Activated CD4-positive, alpha-beta T cell treated with anti-CD3 and anti-CD28 coated beads for 36 hours (primary cell): Measurements from ENCODE around the gene ENPP5. TPM values are rescaled to one million over a fixed set of nuclear protein-coding genes. Genes with fewer than 3 reads are reported as not detected.
A peak's percentile ranks its signal among the peaks of the same experiment; 100 is the strongest.

Experiments
- ATAC-seq: fragments of 200-7000 bp; cut with Tn5 transposase; one replicate; pipeline ENCODE4 v1.10.0; 2021; ENCODE audit warnings: mild to moderate bottlenecking, moderate library complexity
- CTCF ChIA-PET: fragments of 350-600 bp; sonication (Branson Sonifier 250); formaldehyde crosslinking; loops from one replicate; lab custom pipeline; 2021; ENCODE audit warnings: antibody characterized with exemption; lab: Charles Lee
- POLR2A ChIA-PET: fragments of 350-600 bp; sonication (Branson Sonifier 250); formaldehyde crosslinking; loops from one replicate; lab custom pipeline; 2021; ENCODE audit warnings: antibody characterized with exemption, inconsistent platforms; lab: Charles Lee
- DNase-seq: peaks from one replicate; pipeline ENCODE4 v3.0.0-alpha.2; 2020
- H3K27ac Mint-ChIP-seq: one replicate; pipeline ENCODE4 v1.8.0; 2021; ENCODE audit warnings: mixed read lengths
- H3K27me3 Mint-ChIP-seq: one replicate; pipeline ENCODE4 v1.8.0; 2021; ENCODE audit warnings: mixed read lengths
- H3K36me3 Mint-ChIP-seq: one replicate; pipeline ENCODE4 v1.8.0; 2021; ENCODE audit warnings: low read depth, mixed read lengths
- H3K4me1 Mint-ChIP-seq: one replicate; pipeline ENCODE4 v1.8.0; 2021; ENCODE audit warnings: mixed read lengths
- H3K4me3 Mint-ChIP-seq: one replicate; pipeline ENCODE4 v1.8.0; 2021; ENCODE audit warnings: mild to moderate bottlenecking, moderate library complexity, mixed read lengths
- H3K9me3 Mint-ChIP-seq: one replicate; pipeline ENCODE4 v1.8.0; 2021; ENCODE audit warnings: low read depth, mixed read lengths
- intact Hi-C, 2 experiments: fragments of 100-400 bp; cut with DNase I in 1 of 2; cut with micrococcal nuclease in 1 of 2; formaldehyde crosslinking; loops; one replicate each; pipeline versions ENCODE4 v1.14.2 to v1.15.1; 2022 to 2024; cut with DNase I, micrococcal nuclease
- total RNA-seq, 2 experiments: library from RNA; stranded (reverse); gene quantifications; one replicate each; pipeline ENCODE4 v1.2.3, GENCODE V29; 2021

The ENPP5 gene
- total RNA-seq, 2 experiments from 2014 or later = 0.16 to 0.23 TPM

GRCh38 chr6:46204880-46205650 lies 34.3 kb upstream of the ENPP5 start:
- ChIA-PET POLR2A (interaction anchor here (0.5 to 0.6 kb wide), 3 partner anchors 11 to 377 kb away, joined by 3 to 8 read pairs (median 3); partner anchors contain the start of gene ENPP5), CTCF (no interaction called here)
- peaks cover 2% of the 10 kb centered on the region for H3K27me3 Mint-ChIP-seq
- intact Hi-C loops = no loop called here
- H3K36me3 Mint-ChIP-seq = no peaks in the 10 kb centered on the region
- H3K9me3 Mint-ChIP-seq = no peaks in the 10 kb centered on the region
- H3K4me3 Mint-ChIP-seq = no peak overlapping the region
- H3K4me1 Mint-ChIP-seq = no peaks in the 10 kb centered on the region
- ATAC-seq (no peak), DNase-seq (no peak)
- H3K27ac Mint-ChIP-seq = no peak overlapping the region

- CTCF ChIA-PET = interaction anchor here (1.1 kb wide), 1 partner anchor 16 kb away, joined by 4 read pairs; no protein-coding TSS in a partner anchor
- H3K36me3 Mint-ChIP-seq = no peaks in the 10 kb centered on the region
- no peaks in the 10 kb centered on the region for H3K9me3 Mint-ChIP-seq
- H3K27ac Mint-ChIP-seq = no peak overlapping the region
- ATAC-seq (no peak), DNase-seq (no peak)
- no peak overlapping the region for H3K4me3 Mint-ChIP-seq
- H3K4me1 Mint-ChIP-seq = no peaks in the 10 kb centered on the region
- POLR2A ChIA-PET = no interaction called here
- H3K27me3 Mint-ChIP-seq = peaks cover 6% of the 10 kb centered on the region
- intact Hi-C loops = no loop called here
Observed at GRCh38 chr6:46203391-46204177, 32.8 kb upstream of the ENPP5 start.

- ATAC-seq = no peak
- CTCF ChIA-PET = interaction anchor here (0.5 to 1.2 kb wide), 2 partner anchors 19 to 571 kb away, joined by 3 to 4 read pairs; no protein-coding TSS in a partner anchor
Observed at GRCh38 chr6:46201702-46202101, 30.9 kb upstream of the ENPP5 start.

DNA sequence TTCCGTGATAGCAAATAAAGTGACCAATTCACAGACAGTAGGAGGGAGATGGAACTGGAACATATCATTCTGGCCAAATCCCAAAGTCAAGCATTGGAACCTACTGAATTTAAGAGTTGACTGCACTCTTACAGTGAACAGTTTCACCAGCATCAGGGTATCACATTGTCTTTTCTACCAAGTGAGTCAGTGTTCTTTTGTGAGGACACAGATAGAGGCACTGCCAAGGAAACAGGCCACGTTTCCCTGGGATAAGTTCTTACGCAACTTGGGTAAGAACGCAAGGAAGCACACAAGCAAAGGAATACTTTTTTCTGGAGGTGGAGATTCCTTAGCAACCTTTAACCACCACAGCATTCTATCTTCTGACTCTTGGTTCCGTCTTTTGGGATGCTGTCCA lies 28.6 kb upstream of the ENPP5 start:
- DNase-seq = no peak
- POLR2A ChIA-PET = no interaction called here
- ATAC-seq = no peak
- H3K27ac Mint-ChIP-seq = no peak overlapping the region
- intact Hi-C loops = no loop called here
- no peaks in the 10 kb centered on the region for H3K36me3 Mint-ChIP-seq
- H3K27me3 Mint-ChIP-seq = peaks cover 6% of the 10 kb centered on the region
- no peaks in the 10 kb centered on the region for H3K9me3 Mint-ChIP-seq
- H3K4me1 Mint-ChIP-seq = no peaks in the 10 kb centered on the region
- no peak overlapping the region for H3K4me3 Mint-ChIP-seq
- CTCF ChIA-PET = no interaction called here

More at GRCh38 chr6:46201702-46202101, 30.9 kb upstream of the ENPP5 start:
- intact Hi-C loops = no loop called here
- no peaks in the 10 kb centered on the region for H3K4me1 Mint-ChIP-seq
- no peak overlapping the region for H3K27ac Mint-ChIP-seq
- H3K27me3 Mint-ChIP-seq = peaks cover 6% of the 10 kb centered on the region
- no peak overlapping the region for H3K4me3 Mint-ChIP-seq
- no peak for DNase-seq
- H3K36me3 Mint-ChIP-seq = no peaks in the 10 kb centered on the region
- POLR2A ChIA-PET = no interaction called here
- H3K9me3 Mint-ChIP-seq = no peaks in the 10 kb centered on the region

DNA sequence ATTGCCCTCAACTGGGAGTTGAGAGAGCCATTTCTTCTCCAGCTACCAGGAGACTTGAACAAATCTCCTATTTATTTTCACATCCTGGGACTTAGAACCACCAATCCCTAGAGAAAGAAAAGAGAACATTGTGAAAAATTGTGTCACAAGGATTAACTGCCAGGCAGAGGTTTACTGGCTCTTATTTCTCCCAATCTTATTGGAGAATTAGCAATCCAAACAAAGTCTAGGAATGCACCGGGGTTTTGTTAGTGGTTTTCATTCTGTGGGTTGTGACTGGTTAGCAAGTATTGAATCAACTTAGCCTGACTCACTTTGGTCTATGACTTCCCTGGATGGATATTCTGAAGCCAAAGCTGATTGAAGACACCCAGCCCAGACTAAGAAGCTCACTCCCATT lies 21.2 kb upstream of the ENPP5 start:
- ChIA-PET POLR2A (no interaction called here), CTCF (interaction anchor here (0.7 kb wide), 1 partner anchor 56 kb away, joined by 3 read pairs; no protein-coding TSS in a partner anchor)
- no peak for DNase-seq
- peaks cover 11% of the 10 kb centered on the region for H3K27me3 Mint-ChIP-seq
- intact Hi-C loops = no loop called here
- H3K36me3 Mint-ChIP-seq = no peaks in the 10 kb centered on the region
- no peaks in the 10 kb centered on the region for H3K4me1 Mint-ChIP-seq
- no peaks in the 10 kb centered on the region for H3K9me3 Mint-ChIP-seq
- H3K27ac Mint-ChIP-seq = no peak overlapping the region
- ATAC-seq = no peak
- no peak overlapping the region for H3K4me3 Mint-ChIP-seq

GRCh38 chr6:46190889-46191288 lies 20.1 kb upstream of the ENPP5 start:
- ATAC-seq (no peak), DNase-seq (no peak)
- CTCF ChIA-PET = no interaction called here
- intact Hi-C loops = no loop called here
- Mint-ChIP-seq H3K4me1 (no peaks in the 10 kb centered on the region), H3K9me3 (no peaks in the 10 kb centered on the region), H3K36me3 (no peaks in the 10 kb centered on the region), H3K27me3 (peaks cover 15% of the 10 kb centered on the region), H3K4me3 (no peak overlapping the region), H3K27ac (no peak overlapping the region)
- POLR2A ChIA-PET = no interaction called here

DNA sequence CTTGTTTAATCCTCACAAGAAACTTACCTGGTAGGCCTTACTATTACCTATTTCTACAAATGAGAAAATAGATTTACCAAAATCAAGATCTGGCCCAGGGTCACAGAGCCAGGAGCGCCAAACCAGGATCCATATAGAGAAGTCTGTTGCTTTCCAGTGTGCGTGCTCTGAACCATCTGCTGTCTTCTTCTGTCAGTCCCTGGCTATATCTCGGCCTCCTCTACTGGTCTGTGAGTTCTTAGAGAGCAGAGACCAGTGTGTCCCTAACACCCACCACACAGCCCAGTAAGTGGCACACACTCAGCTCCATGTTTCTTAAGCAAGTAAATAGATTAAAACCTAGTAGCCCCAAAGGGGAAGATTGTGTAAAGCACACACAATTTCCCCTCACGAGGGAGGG lies 18.9 kb upstream of the ENPP5 start:
- Mint-ChIP-seq H3K9me3 (no peaks in the 10 kb centered on the region), H3K4me1 (no peaks in the 10 kb centered on the region), H3K27ac (no peak overlapping the region), H3K36me3 (no peaks in the 10 kb centered on the region), H3K27me3 (peaks cover 20% of the 10 kb centered on the region), H3K4me3 (no peak overlapping the region)
- no peak for ATAC-seq
- CTCF ChIA-PET = no interaction called here
- intact Hi-C loops = no loop called here
- POLR2A ChIA-PET = no interaction called here
- no peak for DNase-seq

GRCh38 chr6:46186583-46186982 lies 15.8 kb upstream of the ENPP5 start:
- intact Hi-C loops = no loop called here
- no peak for ATAC-seq
- ChIA-PET CTCF (interaction anchor here (0.6 to 1.6 kb wide), 2 partner anchors 10 to 1204 kb away, joined by 3 to 4 read pairs; no protein-coding TSS in a partner anchor), POLR2A (no interaction called here)
- Mint-ChIP-seq H3K4me3 (no peak overlapping the region), H3K36me3 (no peaks in the 10 kb centered on the region), H3K4me1 (no peaks in the 10 kb centered on the region), H3K27me3 (peaks cover 24% of the 10 kb centered on the region), H3K27ac (no peak overlapping the region), H3K9me3 (no peaks in the 10 kb centered on the region)
- no peak for DNase-seq

DNA sequence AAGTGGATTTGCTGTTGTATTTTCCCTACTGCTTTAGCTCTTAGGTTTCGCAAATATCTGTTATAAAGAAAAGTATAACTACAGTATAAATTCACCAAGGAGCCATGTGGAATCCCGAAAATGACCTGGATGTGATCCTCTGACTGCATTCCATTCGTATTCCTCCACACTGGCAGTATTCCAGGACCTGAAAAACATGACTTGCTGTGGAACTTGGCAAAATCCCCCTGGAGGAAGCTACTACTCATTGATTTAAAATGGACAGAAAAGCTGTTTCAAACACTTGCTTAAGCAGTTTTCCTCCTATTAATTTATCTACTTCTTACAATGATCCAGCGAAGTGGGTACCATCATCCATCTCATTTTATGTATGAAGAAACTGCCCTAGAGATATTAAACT lies 13.3 kb upstream of the ENPP5 start:
- no peak for ATAC-seq
- no peaks in the 10 kb centered on the region for H3K9me3 Mint-ChIP-seq
- no peaks in the 10 kb centered on the region for H3K36me3 Mint-ChIP-seq
- H3K4me3 Mint-ChIP-seq = no peak overlapping the region
- ChIA-PET POLR2A (no interaction called here), CTCF (no interaction called here)
- intact Hi-C loops = no loop called here
- no peak overlapping the region for H3K27ac Mint-ChIP-seq
- H3K27me3 Mint-ChIP-seq = peaks cover 32% of the 10 kb centered on the region
- no peaks in the 10 kb centered on the region for H3K4me1 Mint-ChIP-seq
- no peak for DNase-seq

- DNase-seq (no peak), ATAC-seq (no peak)
- peaks cover 33% of the 10 kb centered on the region for H3K27me3 Mint-ChIP-seq
- POLR2A ChIA-PET = interaction anchor here (0.7 kb wide), 1 partner anchor 1120 kb away, joined by 4 read pairs; no protein-coding TSS in a partner anchor
- intact Hi-C loops = loop anchor here (2.0 to 5.0 kb wide), 2 partner anchors 41 to 45 kb away; no protein-coding TSS in a partner anchor
- H3K36me3 Mint-ChIP-seq = no peaks in the 10 kb centered on the region
- CTCF ChIA-PET = interaction anchor here (0.6 to 1.7 kb wide), 4 partner anchors 11 to 1217 kb away, joined by 3 to 6 read pairs (median 4); no protein-coding TSS in a partner anchor
- no peaks in the 10 kb centered on the region for H3K9me3 Mint-ChIP-seq
- H3K4me3 Mint-ChIP-seq = no peak overlapping the region
- peaks cover 15% of the 10 kb centered on the region for H3K4me1 Mint-ChIP-seq
- H3K27ac Mint-ChIP-seq = no peak overlapping the region
Observed at GRCh38 chr6:46175976-46176375, 5.2 kb upstream of the ENPP5 start.

DNA sequence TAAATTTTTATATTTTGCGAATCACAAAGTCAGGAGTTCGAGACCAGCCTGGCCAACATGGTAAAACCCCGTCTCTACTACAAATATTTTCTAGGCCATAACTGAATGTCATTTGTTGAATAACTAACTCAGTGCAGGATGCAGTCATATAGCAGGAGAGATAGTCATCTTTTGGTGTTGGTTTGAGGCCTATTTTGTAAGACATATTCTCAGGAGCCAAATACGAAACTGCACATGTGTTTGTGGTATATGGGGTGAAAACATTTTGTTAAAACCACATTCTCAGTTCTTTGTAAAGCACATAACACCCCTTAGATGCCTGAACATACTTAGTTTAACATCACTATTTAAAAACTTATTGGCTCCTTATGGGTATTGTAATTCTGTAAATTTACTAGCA lies 4.7 kb upstream of the ENPP5 start:
- CTCF ChIA-PET = interaction anchor here (0.6 to 1.7 kb wide), 3 partner anchors 12 to 1217 kb away, joined by 3 to 6 read pairs (median 4); no protein-coding TSS in a partner anchor
- no peaks in the 10 kb centered on the region for H3K9me3 Mint-ChIP-seq
- H3K27ac Mint-ChIP-seq = no peak overlapping the region
- DNase-seq (peak; percentile 14), ATAC-seq (peak; percentile 68)
- H3K36me3 Mint-ChIP-seq = no peaks in the 10 kb centered on the region
- peaks cover 15% of the 10 kb centered on the region for H3K4me1 Mint-ChIP-seq
- POLR2A ChIA-PET = no interaction called here
- H3K27me3 Mint-ChIP-seq = peaks cover 34% of the 10 kb centered on the region
- H3K4me3 Mint-ChIP-seq = no peak overlapping the region
- intact Hi-C loops = loop anchor here (2.0 to 5.0 kb wide), 2 partner anchors 42 to 45 kb away; no protein-coding TSS in a partner anchor
